Prostate gland (tissue), 2 donors: ENCODE data around the gene PRMT7.

Source experiments
- POLR2A ChIP-seq: fragments of 450-650 bp; IDR thresholded peaks from one replicate; pipeline ENCODE4 v1.6.1; 2016; ENCODE audit warnings: antibody characterized with exemption, mild to moderate bottlenecking
- POLR2AphosphoS5 ChIP-seq: sonication (generic); formaldehyde crosslinking; IDR thresholded peaks from one replicate; pipeline ENCODE4 v1.6.1; 2017; ENCODE audit warnings: antibody characterized with exemption
- TF ChIP-seq, protein P1 (sequence below), 4 experiments: fragments of 200-600 bp in 2 of 4; fragments of 450-650 bp in 2 of 4; sonication (generic) in 2 of 4; IDR thresholded peaks; 1 replicate in 3 of 4; 2 replicates in 1 of 4; pipeline ENCODE4 v1.5.1; 2016 to 2019; ENCODE audit warnings: antibody characterized with exemption in 4 of 4, mild to moderate bottlenecking in 2 of 4, moderate library complexity in 2 of 4

DNA sequence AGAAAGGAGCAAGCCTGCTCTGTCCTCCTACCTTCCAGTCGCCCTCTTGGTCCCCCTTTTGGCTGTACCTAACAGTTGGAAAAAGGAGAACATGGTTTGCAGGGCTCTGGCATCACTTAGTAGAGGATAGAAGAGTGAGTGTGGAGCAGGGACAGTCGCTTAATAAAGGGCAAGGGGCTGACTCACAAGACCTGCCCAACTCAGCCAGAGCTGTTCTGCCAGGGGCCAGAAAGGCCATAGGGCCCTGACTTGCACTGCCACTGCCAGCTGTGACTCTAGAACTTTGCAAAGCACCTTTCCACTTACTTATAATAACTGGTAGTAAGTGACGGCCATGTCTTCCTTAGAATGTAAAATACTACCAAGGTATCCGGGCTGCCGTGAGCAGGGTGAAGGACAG is 13.5 kb downstream of the PRMT7 start:
- TF ChIP-seq, protein P1, sequence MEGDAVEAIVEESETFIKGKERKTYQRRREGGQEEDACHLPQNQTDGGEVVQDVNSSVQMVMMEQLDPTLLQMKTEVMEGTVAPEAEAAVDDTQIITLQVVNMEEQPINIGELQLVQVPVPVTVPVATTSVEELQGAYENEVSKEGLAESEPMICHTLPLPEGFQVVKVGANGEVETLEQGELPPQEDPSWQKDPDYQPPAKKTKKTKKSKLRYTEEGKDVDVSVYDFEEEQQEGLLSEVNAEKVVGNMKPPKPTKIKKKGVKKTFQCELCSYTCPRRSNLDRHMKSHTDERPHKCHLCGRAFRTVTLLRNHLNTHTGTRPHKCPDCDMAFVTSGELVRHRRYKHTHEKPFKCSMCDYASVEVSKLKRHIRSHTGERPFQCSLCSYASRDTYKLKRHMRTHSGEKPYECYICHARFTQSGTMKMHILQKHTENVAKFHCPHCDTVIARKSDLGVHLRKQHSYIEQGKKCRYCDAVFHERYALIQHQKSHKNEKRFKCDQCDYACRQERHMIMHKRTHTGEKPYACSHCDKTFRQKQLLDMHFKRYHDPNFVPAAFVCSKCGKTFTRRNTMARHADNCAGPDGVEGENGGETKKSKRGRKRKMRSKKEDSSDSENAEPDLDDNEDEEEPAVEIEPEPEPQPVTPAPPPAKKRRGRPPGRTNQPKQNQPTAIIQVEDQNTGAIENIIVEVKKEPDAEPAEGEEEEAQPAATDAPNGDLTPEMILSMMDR (IDR thresholded peaks at IDR 0.05), result no peak
- no peak for TF ChIP-seq POLR2A
- no peak for TF ChIP-seq POLR2AphosphoS5
